Glutamatergic neuron (in vitro differentiated cells): ENCODE data around the gene CHD9. TPM values are rescaled to one million over a fixed set of nuclear protein-coding genes. Genes with fewer than 3 reads are reported as not detected.

Experiments used
- DNase-seq: peaks from one replicate; pipeline ENCODE4 v3.0.0; 2022
- H3K27ac Mint-ChIP-seq: one replicate; pipeline ENCODE4 v1.8.0; 2020; ENCODE audit warnings: mild to moderate bottlenecking, mixed read lengths, inconsistent platforms; ENCODE audit not compliant: unreplicated experiment
- H3K27me3 Mint-ChIP-seq: one replicate; pipeline ENCODE4 v1.8.0; 2020; ENCODE audit warnings: mild to moderate bottlenecking, moderate library complexity, mixed read lengths, inconsistent platforms; ENCODE audit not compliant: unreplicated experiment
- H3K36me3 Mint-ChIP-seq: one replicate; pipeline ENCODE4 v1.8.0; 2020; ENCODE audit warnings: mild to moderate bottlenecking, mixed read lengths, inconsistent platforms; ENCODE audit not compliant: unreplicated experiment
- H3K4me1 Mint-ChIP-seq: one replicate; pipeline ENCODE4 v1.8.0; 2020; ENCODE audit warnings: mild to moderate bottlenecking, low read depth, mixed read lengths, inconsistent platforms; ENCODE audit not compliant: unreplicated experiment
- H3K4me3 Mint-ChIP-seq: one replicate; pipeline ENCODE4 v1.8.0; 2020; ENCODE audit warnings: mild to moderate bottlenecking, mixed read lengths, inconsistent platforms; ENCODE audit not compliant: unreplicated experiment
- H3K9me3 Mint-ChIP-seq: one replicate; pipeline ENCODE4 v1.8.0; 2020; ENCODE audit warnings: mild to moderate bottlenecking, moderate library complexity, mixed read lengths, inconsistent platforms; ENCODE audit not compliant: unreplicated experiment
- CTCF ChIP-seq: fragments of 200-600 bp; sonication (generic); IDR thresholded peaks from one replicate; pipeline ENCODE4 v1.5.0; 2021; ENCODE audit not compliant: partially characterized antibody, unreplicated experiment
- total RNA-seq: library from RNA; stranded (reverse); fragmentation: NEBNext Ultra II Directional; extraction: Animal tissue kit (Norgen Biotek cat#: 25700); gene quantifications from one replicate; pipeline ENCODE4 v1.2.1, GENCODE V29; 2021; ENCODE audit not compliant: unreplicated experiment

The CHD9 gene
- total RNA-seq, 1 donor from 2014 or later = 120 TPM

GRCh38 chr16:53209877-53210276, 155.1 kb downstream of the CHD9 start:
- no peak for DNase-seq
- no peak for TF ChIP-seq CTCF
- peaks cover 2% of the 10 kb centered on the region for H3K27me3 Mint-ChIP-seq
- peaks cover 9% of the 10 kb centered on the region for H3K4me1 Mint-ChIP-seq
- H3K4me3 Mint-ChIP-seq = peak overlapping the region; percentile 94
- no peaks in the 10 kb centered on the region for H3K36me3 Mint-ChIP-seq
- H3K27ac Mint-ChIP-seq = peak overlapping the region; percentile 78
- peaks cover 8% of the 10 kb centered on the region for H3K9me3 Mint-ChIP-seq

- TF ChIP-seq CTCF = no peak
- Mint-ChIP-seq H3K36me3 (no peaks in the 10 kb centered on the region), H3K4me1 (peaks cover 11% of the 10 kb centered on the region), H3K9me3 (peaks cover 8% of the 10 kb centered on the region), H3K27ac (no peak overlapping the region), H3K4me3 (peak overlapping the region; percentile 96), H3K27me3 (peaks cover 2% of the 10 kb centered on the region)
- DNase-seq = no peak
Observed at GRCh38 chr16:53211253-53211652, 156.5 kb downstream of the CHD9 start.

- Mint-ChIP-seq H3K9me3 (peaks cover 8% of the 10 kb centered on the region), H3K4me3 (peak overlapping the region; percentile 90), H3K27ac (peak overlapping the region; percentile 75), H3K4me1 (peaks cover 14% of the 10 kb centered on the region), H3K36me3 (no peaks in the 10 kb centered on the region), H3K27me3 (no peaks in the 10 kb centered on the region)
- DNase-seq = no peak
- no peak for TF ChIP-seq CTCF
Observed at GRCh38 chr16:53212893-53213223, 158.1 kb downstream of the CHD9 start.

- H3K27me3 Mint-ChIP-seq = no peaks in the 10 kb centered on the region
- no peaks in the 10 kb centered on the region for H3K36me3 Mint-ChIP-seq
- H3K27ac Mint-ChIP-seq = no peak overlapping the region
- no peak for DNase-seq
- H3K4me1 Mint-ChIP-seq = peaks cover 12% of the 10 kb centered on the region
- no peak for TF ChIP-seq CTCF
- peak overlapping the region; percentile 90 for H3K4me3 Mint-ChIP-seq
- H3K9me3 Mint-ChIP-seq = peaks cover 3% of the 10 kb centered on the region
Observed at GRCh38 chr16:53213542-53213941, 158.8 kb downstream of the CHD9 start.

- H3K4me3 Mint-ChIP-seq = no peak overlapping the region
- peaks cover 12% of the 10 kb centered on the region for H3K4me1 Mint-ChIP-seq
- peaks cover 3% of the 10 kb centered on the region for H3K9me3 Mint-ChIP-seq
- TF ChIP-seq CTCF = no peak
- H3K36me3 Mint-ChIP-seq = no peaks in the 10 kb centered on the region
- no peak for DNase-seq
- H3K27ac Mint-ChIP-seq = no peak overlapping the region
- H3K27me3 Mint-ChIP-seq = no peaks in the 10 kb centered on the region
Observed at GRCh38 chr16:53216798-53217197, 162.0 kb downstream of the CHD9 start.
